ENCODE measurements around the gene ZNF229. TPM values are rescaled to one million over a fixed set of nuclear protein-coding genes. Genes with fewer than 3 reads are reported as not detected.
"Not testable (repeated sequence)": the region's sequence is repeated elsewhere in the genome, so short reads cannot be mapped to it uniquely, and the experiment has no call there.

Gene ZNF229
- total RNA-seq (3.9 and 6.6 TPM in 2 replicates), polyA plus RNA-seq (2.5 and 7.0 TPM in 2 replicates)

DNA sequence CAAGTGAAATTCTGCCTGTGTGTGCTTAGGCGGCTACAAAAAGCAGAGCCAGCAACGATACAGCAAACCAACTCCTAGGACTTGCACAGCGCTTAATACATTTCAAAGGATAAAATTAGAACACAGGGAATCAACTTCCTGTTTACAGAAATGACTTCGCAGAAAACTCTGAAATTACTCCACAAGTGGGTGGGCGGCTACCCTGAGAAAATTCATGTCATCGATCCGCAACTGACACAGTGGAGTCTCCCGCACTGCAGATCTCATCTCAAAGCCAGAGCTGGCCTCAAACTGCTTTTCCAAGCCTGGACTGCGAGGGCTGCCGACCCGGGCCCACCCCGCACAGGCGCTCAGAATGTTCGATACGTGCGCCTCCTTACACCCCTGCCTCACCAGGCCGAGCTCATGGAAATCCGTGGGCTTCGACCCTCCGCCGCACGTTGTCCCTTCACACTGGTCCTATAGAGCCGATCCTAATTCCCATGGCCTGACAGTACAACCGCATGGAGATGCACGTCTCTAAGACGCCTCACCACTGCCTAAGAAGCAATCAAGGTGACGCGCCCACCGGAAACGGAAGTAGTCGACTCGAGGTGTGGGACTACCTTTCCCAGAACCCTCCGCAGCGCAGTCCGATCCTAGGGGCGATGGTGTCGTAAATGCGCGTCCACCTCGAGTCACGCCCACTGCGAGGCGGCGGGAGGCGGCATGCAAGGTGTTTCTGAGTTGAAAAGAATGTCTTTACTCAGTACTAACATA is at the start of gene ZNF229:
TSS of gene ZNF229 (minus strand) at position 557 of the 759 bp plus-strand sequence. CDS start 5,625 bp downstream, outside the sequence.
- peak; percentile 92 to 96 for DNase-seq (ENCODE audit: low read depth in 1 of 2, low spot score in 1 of 2)
- Histone ChIP-seq H3K4me1 (ENCODE audit: low read depth) (peaks cover 4% of the 10 kb centered on the region), H3K27me3 (no peaks in the 10 kb centered on the region), H3K9me3 (ENCODE audit: low read depth) (no peaks in the 10 kb centered on the region), H3K36me3 (peaks cover 6% of the 10 kb centered on the region), H3K4me3 (peak within 1 kb of the TSS; percentile 76), H3K27ac (peak within 1 kb of the TSS; percentile 71)
- TF ChIP-seq, protein P1, sequence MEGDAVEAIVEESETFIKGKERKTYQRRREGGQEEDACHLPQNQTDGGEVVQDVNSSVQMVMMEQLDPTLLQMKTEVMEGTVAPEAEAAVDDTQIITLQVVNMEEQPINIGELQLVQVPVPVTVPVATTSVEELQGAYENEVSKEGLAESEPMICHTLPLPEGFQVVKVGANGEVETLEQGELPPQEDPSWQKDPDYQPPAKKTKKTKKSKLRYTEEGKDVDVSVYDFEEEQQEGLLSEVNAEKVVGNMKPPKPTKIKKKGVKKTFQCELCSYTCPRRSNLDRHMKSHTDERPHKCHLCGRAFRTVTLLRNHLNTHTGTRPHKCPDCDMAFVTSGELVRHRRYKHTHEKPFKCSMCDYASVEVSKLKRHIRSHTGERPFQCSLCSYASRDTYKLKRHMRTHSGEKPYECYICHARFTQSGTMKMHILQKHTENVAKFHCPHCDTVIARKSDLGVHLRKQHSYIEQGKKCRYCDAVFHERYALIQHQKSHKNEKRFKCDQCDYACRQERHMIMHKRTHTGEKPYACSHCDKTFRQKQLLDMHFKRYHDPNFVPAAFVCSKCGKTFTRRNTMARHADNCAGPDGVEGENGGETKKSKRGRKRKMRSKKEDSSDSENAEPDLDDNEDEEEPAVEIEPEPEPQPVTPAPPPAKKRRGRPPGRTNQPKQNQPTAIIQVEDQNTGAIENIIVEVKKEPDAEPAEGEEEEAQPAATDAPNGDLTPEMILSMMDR (IDR thresholded peaks at IDR 0.05; ENCODE audit: low read depth, low read length), result no peak

DNA sequence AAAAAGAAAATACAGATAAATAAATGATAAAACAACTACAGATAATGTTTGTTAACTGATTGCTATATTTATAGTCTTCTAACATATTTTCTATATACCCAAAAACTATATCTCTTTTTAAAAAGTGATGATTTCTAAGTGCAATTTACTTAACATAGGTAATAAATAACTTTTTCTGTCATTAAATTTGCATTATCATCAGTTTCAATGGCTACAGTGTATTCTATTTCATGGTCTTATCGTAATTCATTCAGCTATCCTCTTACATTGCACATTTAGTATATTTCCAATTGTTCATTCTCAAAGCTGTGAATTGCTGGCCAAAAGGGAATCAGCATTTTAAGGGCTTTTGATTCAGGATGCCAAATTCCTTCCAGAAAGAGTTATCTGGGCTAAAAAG is 48.4 kb upstream of the ZNF229 start:
- no peak for DNase-seq (ENCODE audit: low read depth in 1 of 2, low spot score in 1 of 2)
- Histone ChIP-seq H3K4me3 (no peak overlapping the region), H3K27me3 (no peaks in the 10 kb centered on the region), H3K27ac (no peak overlapping the region), H3K4me1 (ENCODE audit: low read depth) (no peaks in the 10 kb centered on the region), H3K9me3 (ENCODE audit: low read depth) (no peaks in the 10 kb centered on the region), H3K36me3 (peaks cover 7% of the 10 kb centered on the region)
- TF ChIP-seq, protein P1 (IDR thresholded peaks at IDR 0.05; ENCODE audit: low read depth, low read length), result no peak

DNA sequence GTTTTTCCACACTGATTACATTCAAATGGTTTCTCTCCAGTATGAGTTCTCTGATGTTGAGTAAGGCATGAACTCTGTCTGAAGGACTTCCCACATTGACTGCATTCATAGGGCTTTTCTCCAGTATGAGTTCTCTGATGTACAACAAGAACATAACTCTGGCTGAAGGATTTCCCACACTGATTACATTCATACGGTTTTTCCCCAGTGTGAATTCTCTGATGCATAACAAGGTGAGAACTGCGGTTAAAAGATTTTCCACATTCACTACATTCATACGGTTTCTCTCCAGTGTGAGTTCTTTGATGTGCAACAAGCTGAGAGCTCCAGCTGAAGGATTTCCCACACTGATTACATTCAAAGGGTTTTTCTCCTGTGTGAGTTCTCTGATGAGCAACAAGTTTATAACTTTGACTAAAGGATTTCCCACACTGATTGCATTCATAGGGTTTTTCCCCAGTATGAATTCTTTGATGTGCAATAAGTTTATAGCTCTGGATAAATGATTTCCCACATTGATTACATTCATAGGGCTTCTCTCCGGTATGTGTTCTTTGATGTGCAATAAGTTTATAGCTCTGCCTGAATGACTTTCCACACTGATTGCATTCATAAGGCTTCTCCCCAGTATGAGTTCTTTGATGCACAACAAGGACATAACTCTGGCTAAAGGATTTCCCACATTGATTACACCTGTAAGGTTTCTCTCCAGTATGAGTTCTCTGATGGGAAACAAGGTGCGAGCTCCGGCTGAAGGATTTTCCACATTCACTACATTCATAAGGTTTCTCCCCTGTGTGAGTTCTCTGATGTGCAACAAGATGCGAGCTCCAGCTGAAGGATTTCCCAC is 28.5 kb upstream of the ZNF229 start:
- peak; percentile 6 to 17 for DNase-seq (ENCODE audit: low read depth in 1 of 2, low spot score in 1 of 2)
- Histone ChIP-seq H3K27me3 (no peaks in the 10 kb centered on the region), H3K36me3 (peaks cover 27% of the 10 kb centered on the region), H3K27ac (no peak overlapping the region), H3K4me1 (ENCODE audit: low read depth) (no peaks in the 10 kb centered on the region), H3K4me3 (no peak overlapping the region), H3K9me3 (ENCODE audit: low read depth) (peaks cover 38% of the 10 kb centered on the region)
- TF ChIP-seq, protein P1 (IDR thresholded peaks at IDR 0.05; ENCODE audit: low read depth, low read length), result no peak

DNA sequence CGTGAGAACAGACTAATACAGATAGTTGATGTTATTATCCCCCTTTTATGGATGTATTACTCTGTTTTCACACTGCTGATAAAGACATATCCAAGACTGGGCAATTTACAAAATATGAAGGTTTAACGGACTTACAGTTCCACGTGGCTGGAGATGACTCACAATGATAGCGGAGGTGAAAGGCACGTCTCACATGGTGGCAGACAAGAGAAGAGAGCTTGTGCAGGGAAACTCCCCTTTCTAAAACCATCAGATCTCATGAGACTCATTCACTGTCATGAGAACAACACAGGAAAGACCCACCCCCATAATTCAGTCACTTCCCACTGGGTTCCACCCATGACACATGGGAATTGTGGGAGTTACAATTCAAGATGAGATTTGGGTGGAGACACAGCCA is 20.5 kb upstream of the ZNF229 start:
- H3K4me1 ChIP-seq (ENCODE audit: low read depth); H3K27me3 ChIP-seq; H3K4me3 ChIP-seq; DNase-seq (ENCODE audit: low read depth in 1 of 2, low spot score in 1 of 2); H3K27ac ChIP-seq; H3K36me3 ChIP-seq; H3K9me3 ChIP-seq (ENCODE audit: low read depth): not testable (repeated sequence)

DNA sequence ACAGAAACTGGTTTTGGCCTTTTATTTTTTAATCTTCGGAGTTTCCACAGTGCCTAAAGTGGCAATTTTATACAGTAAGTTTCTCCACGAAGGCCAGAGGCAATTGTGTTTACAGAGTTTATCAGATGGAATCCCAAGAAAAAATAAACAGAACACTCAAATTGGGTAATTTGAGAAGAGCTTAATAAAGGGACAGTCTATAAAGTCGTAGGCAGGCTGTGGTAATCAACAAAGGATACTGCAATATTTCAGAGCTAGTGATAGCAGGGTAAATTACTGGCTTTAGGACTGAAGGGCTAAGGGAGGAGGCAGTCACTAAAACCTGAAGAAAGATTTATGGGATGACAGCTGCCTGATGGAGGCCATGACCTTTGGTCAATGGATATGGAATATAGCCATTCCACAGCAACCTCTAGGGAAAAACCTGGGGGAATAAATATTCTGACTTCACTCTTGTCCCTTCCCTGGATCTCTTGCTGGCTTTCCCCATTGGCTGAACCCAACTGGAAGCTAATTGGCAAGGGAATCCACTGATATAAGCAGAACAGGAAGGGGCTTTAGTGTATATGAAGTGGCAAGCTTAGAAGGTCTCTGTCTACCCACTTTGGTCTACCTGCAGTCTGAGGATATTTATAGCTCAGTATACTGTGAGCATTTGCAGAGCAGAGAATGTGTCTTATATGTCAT is 14.5 kb upstream of the ZNF229 start:
- H3K27ac ChIP-seq; DNase-seq (ENCODE audit: low read depth in 1 of 2, low spot score in 1 of 2); H3K4me1 ChIP-seq (ENCODE audit: low read depth); H3K27me3 ChIP-seq; H3K9me3 ChIP-seq (ENCODE audit: low read depth); H3K36me3 ChIP-seq; H3K4me3 ChIP-seq: not testable (repeated sequence)

DNA sequence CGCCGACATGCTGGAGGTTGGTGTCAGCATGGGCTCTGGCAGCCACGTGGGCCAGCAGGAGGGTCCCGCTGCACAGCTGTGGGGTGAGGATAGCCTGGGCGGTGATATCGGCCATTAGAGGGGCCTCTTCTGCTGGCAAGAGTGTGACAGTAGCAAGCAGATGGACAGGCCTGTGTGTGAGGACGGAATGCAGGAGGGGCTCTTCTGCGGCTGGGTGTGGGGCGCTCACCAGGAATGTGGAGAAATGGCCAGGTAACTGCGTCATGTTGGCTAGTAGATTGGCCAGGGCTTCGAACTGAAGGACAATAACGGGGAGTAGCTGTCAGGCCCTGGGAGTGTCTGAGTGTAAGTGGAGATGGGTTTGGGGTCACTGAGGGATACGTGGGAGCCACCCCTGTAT is 7.7 kb upstream of the ZNF229 start:
- not testable (repeated sequence) for H3K36me3 ChIP-seq; H3K27ac ChIP-seq; H3K27me3 ChIP-seq; H3K4me3 ChIP-seq; H3K9me3 ChIP-seq (ENCODE audit: low read depth); H3K4me1 ChIP-seq (ENCODE audit: low read depth); DNase-seq (ENCODE audit: low read depth in 1 of 2, low spot score in 1 of 2)
